D341Med (cell line): ENCODE results near the gene FMO5.
"Not testable (repeated sequence)": the region's sequence is repeated elsewhere in the genome, so short reads cannot be mapped to it uniquely, and the experiment has no call there.

ENCODE experiments used
- DNase-seq: peaks from one replicate; pipeline ENCODE4 v3.0.0; 2012; ENCODE audit warnings: low spot score

The FMO5 gene

DNA sequence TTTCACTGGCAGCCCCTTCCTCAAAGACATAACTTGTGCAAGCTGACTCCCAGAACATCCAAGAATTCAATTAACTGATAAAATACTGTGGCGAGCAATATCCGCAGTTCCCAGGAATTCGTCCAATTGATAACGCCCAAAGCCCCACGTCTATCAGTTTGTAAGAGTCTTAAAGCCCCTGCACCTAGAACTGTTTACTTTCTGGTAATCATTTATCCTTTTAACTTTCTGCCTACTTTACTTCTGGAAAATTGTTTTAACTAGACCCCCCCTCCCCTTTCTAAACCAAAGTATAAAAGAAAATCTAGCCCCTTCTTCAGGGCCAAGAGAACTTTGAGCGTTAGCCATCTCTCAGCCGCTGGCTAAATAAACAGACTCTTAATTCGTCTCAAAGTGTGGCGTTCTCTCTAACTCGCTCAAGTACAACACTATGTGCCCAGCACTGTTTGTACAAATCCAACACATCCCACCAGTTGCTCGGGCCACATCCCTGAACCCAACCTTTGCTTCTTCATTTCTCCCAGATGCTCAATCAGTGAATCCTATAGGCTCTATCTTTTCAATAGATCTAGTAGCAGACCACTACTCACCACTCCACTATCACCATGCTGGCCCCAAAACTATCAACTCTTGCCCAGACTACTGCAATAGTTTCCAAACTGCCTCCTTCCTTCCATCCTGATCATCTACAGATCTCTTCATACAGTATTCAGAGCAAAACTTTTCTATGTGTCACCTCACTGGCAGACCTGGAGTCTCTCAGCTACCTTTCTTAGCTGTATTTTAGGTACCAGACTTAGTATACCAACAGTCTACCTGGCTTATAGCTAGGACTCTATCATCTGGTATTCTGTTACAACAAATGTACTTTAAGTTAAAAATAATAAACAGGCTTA lies 14.0 kb upstream of the FMO5 start:
- DNase-seq, result no peak

DNA sequence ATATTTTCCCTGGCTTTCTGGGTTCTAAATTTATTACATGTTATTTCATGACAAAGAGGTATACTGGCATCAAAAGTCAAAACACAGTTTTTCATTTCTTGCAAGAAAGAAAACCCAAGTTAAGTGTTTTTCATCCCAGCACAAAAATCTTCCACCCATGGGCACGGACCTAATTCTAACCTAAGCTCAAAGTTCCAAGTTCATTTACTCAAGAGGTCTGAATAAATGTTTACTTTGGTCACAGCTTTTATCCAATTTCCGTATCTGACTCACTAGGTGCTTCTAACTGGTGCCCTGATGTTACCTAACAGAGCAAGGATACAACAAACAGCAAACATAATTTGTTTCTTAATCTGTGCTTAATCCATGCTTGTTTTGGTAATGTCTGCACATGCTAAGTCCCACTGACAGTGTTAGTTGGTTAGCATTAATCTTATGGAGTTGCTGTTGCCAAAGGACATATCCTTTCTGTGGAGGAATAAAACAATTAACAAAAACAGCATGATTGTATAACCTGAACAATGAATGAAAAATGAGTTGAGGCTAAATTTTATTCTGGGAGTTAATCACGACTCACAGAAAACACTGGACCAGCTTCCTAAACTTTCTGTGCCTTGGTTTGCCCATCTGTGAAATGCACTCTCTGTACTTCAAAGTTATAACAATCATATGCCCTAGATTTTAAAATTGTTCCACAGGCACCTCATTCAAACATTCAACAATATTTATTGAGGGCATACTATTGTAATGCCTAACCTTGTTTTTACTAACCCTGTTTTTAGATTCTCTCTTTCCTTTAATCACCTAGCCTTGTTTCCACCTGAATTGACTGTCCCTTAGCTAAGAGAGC lies 13.1 kb upstream of the FMO5 start:
- no peak for DNase-seq

DNA sequence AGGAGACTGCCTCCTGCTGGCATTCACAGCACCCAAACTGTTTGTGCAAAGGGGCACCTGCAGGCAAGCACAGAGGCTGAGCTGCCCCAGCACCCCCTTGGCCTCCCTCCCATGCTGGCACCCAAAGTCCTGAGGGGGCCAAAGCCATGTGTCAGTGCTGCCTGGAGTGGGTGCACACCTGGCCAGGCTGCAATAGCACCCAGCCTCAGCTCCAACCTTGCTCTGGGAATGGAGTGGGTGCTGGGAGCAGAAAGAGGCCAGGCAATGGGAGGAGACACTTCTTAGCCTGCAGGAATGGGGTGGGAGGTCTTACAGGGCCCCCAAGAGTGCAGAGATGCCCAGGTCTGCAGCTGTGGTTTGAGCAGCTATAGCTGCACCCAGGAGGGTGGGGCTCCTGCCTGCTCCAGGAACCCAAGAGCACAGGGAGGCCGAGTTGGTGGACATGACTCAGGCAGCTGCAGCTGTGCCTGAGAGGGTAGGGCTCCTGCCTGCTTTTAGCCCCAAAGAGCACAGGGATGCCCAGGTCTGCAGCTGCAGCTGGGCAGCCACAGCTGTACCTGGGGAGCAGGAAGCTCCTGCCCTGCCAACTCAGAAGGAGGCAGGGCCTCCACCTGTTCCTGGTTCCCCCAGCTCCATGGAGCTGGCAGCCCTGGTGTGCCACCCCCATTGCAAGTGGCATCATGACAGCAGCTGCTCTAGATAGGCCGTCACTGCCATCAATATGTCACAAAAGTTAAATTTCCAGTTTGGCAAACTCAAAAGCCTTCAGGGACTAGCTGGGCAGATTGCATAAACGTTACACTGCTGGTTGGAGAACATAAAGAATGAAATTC lies 12.0 kb upstream of the FMO5 start:
- no peak for DNase-seq

DNA sequence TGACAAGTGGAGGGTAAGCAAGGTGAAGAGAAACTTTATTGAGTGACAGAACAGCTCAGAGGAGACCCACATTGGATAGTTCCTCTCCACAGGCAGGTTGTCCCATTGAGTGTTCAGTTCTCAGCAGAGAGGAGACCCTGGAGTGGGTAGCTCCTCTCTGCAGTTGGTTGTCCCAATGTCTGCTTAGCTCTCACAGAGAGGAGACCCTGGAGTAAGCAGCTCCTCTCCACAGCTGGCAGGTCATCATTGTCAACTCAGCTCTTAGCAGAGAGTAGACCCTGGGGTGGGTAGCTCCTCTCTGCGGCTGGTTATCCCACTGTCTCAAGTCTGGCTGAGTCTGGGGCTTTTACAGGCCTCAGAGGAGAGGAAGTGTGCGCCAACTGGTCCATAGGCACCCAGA lies 11.3 kb upstream of the FMO5 start:
- no peak for DNase-seq

DNA sequence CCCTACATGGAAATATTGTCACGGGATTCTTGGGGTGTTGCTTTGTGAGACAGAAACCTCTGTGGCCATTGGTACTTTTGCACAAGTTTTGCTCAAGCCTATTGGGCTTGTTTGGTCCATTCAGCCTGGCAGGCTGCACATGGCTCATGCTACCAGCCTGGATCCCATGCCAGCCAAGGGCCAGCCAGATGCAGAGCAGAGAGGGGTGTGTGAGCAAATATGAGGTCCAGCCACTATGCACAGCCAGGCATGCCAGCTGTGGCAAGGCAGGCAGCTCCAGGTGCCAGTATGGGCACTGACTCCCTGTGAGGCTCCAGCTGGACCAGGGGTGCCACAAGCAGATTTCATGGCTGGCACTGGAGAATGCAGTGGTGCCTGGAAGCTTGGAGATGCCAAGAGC lies 10.7 kb upstream of the FMO5 start:
- no peak for DNase-seq

DNA sequence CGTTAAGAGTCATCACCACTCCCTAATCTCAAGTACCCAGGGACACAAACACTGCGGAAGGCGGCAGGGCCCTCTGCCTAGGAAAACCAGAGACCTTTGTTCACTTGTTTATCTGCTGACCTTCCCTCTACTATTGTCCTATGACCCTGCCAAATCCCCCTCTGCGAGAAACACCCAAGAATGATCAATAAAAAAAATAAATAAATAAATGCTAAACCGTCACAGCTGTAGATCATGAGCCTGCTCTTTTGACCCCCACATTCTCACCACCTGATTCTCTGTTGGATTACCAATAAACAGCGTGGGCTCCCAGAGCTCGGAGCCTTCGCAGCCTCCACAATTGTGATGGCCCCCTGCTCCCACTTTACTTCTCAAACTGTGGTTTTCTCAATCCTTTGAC lies 8.8 kb upstream of the FMO5 start:
- not testable (repeated sequence) for DNase-seq

DNA sequence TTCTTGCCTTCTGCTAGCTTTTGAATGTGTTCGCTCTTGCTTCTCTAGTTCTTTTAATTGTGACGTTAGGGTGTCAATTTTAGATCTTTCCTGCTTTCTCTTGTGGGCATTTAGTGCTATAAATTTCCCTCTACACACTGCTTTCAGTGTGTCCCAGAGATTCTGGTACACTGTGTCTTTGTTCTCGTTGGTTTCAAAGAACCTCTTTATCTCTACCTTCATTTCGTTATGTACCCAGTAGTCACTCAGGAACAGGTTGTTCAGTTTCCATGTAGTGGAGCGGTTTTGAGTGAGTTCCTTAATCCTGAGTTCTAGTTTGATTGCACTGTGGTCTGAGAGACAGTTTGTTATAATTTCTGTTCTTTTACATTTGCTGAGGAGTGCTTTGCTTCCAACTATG lies 5.9 kb upstream of the FMO5 start:
- DNase-seq, result not testable (repeated sequence)

DNA sequence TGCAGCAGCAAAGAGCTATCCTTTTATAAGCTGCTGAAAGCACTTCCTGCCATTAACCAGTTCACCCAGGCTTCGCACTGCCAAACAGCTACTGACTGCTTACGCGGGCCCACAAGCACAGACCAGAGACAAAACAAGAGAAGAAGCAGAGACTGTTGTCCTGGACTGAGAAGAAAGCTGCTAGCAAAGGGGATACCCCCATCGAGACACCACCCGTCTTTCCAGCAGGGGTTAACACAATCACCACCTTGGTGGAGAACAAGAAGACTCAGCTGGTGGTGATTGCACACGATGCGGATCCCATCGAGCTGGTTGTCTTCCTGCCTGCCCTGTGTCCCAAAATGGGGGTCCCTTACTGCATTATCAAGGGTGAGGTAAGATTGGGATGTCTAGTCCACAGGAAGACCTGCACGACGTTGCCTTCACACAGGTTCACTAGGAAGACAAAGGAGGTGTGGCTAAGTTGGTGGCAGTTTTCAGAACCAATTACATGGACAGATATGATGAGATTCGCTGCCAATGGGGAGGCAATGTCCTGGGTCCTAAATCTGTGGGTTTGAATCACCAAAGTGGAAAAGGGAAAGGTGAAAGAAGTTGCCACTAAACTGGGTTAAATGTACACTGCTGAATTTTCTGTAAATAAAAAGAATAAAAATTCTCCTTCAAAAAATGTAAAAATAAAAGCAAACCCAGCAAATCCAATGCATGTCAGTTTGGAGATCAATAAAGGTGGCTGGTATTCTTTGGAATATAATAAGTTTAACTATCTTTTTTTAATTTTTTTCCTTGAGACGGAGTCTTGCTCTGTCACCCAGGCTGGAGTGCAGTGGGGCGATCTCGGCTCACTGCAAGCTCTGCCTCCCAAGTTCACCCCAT lies 1.2 kb downstream of the FMO5 start:
- DNase-seq, result no peak

DNA sequence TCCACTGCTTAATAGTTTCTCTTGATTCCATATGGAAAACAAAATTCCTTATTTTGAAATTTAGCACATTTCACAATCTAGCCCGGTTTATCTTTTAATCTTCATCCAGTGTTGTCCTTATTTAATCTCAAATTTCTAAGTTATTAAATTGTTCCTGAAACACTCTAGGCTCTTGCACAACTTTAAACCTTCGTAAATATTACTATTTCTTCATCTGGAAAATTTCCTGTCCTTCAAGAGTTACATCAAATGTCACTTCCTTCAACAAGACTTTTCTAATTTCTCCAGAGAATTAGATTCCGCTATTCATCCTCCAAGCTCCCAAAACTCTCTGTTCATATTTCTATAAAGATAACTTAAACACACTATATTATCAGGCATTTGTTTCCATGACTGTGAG lies 6.5 kb downstream of the FMO5 start:
- DNase-seq, result no peak

DNA sequence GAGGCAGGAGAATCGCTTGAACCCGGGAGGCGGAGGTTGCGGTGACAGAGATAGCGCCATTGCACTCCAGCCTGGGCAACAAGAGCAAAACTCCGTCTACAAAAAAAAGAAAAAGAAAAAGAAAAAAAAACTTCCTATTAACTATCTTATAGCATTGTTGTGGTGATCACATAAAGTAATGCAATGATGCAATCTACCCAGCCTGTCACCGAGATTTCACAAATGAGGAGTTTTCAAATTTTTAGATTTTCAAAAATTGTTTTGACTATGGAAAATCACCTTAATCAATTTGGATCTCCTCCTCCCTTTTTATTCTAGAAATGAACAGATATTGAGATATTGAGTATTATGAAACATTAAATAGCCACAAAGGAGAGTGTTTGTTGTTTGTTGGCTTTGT lies 8.0 kb downstream of the FMO5 start:
- no peak for DNase-seq

DNA sequence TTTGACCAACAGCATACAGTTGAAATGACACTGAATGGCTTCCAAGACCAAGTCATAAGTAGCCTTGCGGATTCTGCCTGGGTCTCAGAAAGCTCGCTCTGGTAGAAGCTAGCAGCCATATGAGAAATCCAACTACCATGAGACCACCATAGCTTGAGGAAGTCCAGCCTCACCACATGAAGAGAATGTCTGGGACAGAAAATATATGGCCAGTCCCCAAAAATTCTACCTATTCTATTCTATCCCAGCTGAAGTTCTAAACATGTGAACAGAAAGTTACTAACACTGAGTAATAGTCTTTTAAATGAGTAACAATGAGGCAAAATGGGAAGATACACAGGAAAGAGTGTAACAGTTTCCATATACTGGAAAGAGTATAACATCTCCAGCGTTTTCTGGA lies 9.0 kb downstream of the FMO5 start:
- DNase-seq, result no peak

DNA sequence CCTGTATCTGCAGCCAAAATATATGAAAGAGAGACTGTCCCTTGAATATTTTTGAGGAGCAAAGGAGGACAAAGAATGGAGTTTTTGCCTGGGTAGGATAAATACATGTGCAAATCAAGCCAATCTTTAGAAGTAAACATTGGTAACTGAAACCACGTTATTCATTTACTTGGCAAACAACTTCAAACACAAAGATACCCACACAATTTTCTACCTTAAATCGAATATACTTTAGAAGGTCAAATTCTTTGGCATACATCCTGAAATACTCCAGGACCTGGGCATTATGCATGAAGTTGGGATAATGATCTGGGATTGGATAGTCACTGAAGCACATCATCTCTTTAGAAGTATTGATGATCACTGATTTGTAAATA lies 9.6 kb downstream of the FMO5 start:
- DNase-seq, result no peak

DNA sequence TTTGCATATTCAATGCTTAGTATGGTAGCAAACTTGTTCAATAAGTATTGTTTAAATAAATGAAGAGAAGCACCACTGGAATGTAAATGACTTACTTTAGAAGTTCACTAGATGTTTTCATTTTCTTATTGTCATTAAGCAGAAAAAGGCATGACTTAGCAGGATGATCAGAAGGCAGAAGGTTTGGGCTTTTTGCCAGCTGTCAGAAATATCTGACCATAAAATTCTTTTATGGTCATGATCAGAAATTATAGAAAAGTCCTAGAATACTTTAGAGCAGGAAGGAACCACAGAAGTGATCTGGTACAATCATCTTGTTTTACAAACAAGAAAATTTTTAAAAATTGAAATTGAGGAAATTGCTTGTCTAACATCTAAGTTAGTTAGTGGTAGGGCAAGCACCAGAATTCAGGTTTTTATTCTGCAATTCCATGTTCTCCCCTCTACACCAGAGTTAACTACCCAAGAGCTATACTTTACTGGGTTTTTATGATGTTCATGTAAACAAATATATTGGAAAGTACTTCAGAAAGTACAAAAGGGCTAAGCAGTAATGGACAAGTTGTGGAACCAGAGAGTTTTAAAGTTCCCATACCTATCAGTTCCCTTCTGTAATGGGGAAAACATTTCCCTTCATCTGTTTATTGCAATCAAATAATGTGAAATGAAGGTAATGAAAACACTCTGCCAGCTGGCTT lies 10.1 kb downstream of the FMO5 start:
- no peak for DNase-seq

DNA sequence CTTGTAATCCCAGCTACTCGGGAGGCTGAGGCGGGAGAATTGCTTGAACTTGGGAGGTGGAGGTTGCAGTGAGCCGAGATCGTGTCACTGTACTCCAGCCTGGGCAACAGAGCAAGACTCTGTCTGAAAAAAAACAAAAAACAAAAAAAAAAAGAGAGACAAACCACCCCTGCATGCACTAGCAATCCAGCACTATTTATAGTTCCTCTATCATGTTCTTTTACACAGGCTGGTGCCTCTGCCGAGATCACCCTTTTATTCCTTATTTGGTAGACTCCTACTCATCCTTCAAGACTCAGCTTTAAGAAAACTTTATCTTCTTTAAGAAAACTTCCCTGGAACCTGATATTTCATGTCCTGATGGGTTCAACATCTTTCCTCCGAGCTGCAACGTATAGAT lies 10.8 kb downstream of the FMO5 start:
- DNase-seq, result no peak

DNA sequence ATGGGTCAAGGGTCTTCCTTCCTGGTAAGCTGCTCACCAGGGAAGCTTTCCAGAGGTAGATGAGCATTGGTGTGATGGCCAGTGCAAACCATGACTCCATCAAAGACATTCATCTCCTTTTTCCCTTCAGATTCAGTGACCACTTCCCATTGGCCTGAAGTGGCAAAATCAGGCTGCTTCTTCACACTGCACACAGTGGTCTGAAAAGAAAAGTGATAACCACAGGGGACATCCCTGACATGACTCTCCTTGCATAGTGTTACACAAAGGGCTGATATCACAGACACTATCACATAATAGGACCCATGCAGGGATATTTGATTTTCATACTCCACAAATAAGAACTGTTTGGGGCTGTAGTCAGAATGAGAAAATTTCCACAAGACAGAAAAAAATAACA lies 11.9 kb downstream of the FMO5 start:
- DNase-seq, result no peak

DNA sequence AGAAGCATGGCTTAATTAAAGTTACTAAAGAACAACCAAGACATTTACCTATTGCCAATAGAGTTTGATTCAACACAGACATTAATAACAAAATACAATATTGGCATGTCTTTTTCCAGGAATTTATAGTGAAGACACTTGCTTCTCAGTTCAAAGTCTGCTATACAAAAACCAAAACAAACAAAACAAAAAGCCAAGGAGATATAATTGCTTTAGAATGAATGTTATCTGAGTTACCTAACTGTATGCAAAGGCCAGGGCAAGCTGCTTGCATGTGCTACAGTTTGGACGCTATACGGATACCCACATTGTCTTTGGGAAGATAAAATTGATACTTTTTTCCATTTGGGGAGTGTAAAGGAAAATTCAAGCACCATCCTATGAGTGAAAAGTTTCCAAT lies 13.6 kb downstream of the FMO5 start:
- no peak for DNase-seq

DNA sequence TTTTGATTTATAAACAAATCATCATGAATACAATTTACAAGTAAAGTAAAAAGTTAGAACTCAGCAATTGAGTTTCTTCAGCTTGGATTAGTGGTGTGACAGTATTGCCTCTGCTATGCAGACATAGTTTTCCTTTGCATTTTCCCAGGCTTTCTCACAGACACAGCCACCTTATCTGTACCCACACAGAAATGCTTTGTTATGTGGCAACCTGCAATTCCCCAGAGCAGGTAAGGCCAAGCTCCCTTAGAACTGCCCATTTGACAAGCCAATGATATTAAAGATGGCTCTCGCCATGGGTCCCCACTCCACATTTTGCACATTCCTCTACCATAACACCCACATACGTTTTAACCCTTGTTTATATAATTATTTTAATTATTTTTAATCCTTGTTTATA lies 14.2 kb downstream of the FMO5 start:
- no peak for DNase-seq

DNA sequence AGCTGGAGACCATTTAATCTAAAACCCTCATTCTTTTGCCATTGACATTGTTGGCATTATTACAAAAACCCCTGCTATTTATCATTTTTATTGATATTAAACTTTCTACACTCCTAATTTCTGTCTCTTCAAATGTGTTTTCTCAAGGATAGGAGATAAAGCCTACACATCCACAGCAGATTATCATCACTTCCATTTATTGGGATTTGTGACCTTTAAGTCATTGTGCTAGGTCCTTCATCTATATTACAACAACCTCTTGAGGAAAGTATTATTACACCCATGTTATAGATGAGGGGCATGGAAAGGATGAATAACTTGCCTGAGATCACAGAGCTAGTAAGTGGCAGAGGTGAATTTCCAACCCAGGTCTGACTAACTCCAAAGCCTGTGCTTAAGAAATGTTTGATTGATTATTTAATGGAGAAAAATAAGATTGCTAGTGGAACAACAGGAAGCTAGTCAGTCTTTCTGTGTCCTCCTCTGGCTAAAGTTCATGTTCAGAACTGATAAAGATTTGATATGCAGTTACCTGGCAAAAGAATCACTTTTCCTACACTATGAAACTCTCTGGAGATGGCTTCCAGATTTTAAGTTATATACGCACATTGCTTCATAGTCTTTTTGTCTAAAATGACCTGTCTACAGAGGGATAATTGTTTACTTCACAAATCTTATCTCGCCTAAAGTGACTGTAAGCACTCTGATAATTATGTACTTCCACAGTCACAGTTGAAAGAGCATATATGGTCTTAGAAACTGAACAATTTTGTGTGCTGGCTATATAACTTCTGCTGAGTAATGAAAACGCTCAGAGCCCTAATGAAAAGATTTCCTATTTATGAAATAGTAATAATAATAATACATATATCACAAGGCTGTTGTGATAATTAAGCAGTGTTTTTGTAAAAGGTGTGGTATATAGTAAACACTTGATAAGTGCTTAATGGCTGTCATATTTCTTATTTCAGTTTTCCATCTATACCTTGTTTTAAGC lies 15.0 kb downstream of the FMO5 start:
- DNase-seq, result no peak

DNA sequence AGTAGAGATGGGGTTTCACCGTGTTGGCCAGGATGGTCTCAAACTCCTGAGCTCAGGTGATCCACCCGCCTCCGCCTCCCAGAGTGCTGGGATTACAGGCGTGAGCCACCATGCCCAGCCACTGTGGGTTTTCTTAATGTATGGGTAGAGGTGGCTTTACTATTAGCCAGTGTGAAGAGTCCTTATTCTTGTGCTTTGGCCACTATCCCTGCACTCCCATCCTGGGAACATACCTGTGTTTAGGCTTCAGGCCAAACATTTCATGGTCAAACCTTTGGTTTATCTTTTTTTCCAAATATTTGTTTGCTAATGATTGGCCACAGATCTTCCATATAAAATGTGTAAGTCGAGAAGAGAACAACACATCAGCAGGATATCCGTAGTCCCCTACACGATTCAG lies 16.5 kb downstream of the FMO5 start:
- no peak for DNase-seq

DNA sequence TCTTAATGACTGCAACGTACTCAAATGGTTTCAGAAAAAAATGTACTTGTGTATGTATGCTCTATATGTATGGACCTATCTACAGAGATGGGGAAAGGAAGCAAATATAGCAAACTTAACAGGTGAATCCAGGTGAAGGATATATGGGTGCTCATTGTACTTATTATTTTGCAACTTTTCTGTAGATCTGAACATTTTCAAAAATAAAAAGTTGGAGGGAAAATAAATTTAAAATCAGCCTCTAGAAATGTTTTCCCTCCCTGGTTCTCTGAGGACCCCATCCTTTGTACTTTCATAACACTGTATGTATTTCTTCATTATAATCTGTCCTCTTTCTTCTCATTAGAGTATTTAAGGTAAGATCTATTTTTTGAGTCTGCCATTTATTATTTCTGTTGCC lies 17.9 kb downstream of the FMO5 start:
- DNase-seq, result no peak
